Spleen (tissue), 11 donors: ENCODE measurements around the gene KLHL8. TPM values are rescaled to one million over a fixed set of nuclear protein-coding genes. Genes with fewer than 3 reads are reported as not detected.

ENCODE experiments used
- DNase-seq: peaks from one replicate; pipeline ENCODE4 v3.0.0-alpha.2; 2020
- H3K27ac ChIP-seq, 8 donors: fragments of 200-600 bp; sonication (generic) in 7 of 8; 1 replicate in 4 of 8; 2 replicates in 4 of 8; pipeline versions ENCODE4 v1.5.0 to v1.8.0; 2016 to 2021; ENCODE audit warnings: inconsistent platforms in 4 of 8, mild to moderate bottlenecking in 4 of 8, moderate library complexity in 1 of 8
- H3K27me3 ChIP-seq, 7 donors: fragments of 200-600 bp; sonication (generic) in 6 of 7; replicated peaks in 1 of 7; 1 replicate in 4 of 7; 2 replicates in 3 of 7; pipeline versions ENCODE4 v1.5.0 to v1.8.0; 2016 to 2021; ENCODE audit warnings: inconsistent platforms in 3 of 7, mild to moderate bottlenecking in 1 of 7
- H3K36me3 ChIP-seq, 6 donors: fragments of 200-600 bp; sonication (generic) in 5 of 6; 1 replicate in 4 of 6; 2 replicates in 2 of 6; pipeline versions ENCODE4 v1.5.0 to v1.8.0; 2016 to 2021; ENCODE audit warnings: inconsistent platforms in 2 of 6
- H3K4me1 ChIP-seq, 6 donors: fragments of 200-600 bp; sonication (generic) in 5 of 6; 1 replicate in 3 of 6; 2 replicates in 3 of 6; pipeline versions ENCODE4 v1.5.0 to v1.8.0; 2016 to 2021; ENCODE audit warnings: inconsistent platforms in 3 of 6
- H3K4me3 ChIP-seq, 8 donors: fragments of 200-600 bp; sonication (generic) in 7 of 8; 1 replicate in 4 of 8; 2 replicates in 4 of 8; pipeline versions ENCODE4 v1.5.0 to v1.8.0; 2016 to 2021; ENCODE audit warnings: inconsistent platforms in 4 of 8, mild to moderate bottlenecking in 4 of 8, moderate library complexity in 2 of 8
- H3K9me3 ChIP-seq, 8 donors: fragments of 200-600 bp; sonication (generic) in 7 of 8; 1 replicate in 4 of 8; 2 replicates in 4 of 8; pipeline versions ENCODE4 v1.5.0 to v1.8.0; 2016 to 2021; ENCODE audit warnings: inconsistent platforms in 4 of 8
- CTCF ChIP-seq, 11 experiments: fragments of 200-600 bp in 7 of 11; fragments of 450-650 bp in 4 of 11; sonication (generic) in 4 of 11; IDR thresholded peaks in 8 of 11; conservative IDR thresholded peaks in 3 of 11; 1 replicate in 7 of 11; 2 replicates in 4 of 11; pipeline versions ENCODE4 v1.4.0 to v1.8.0; 2016 to 2021; ENCODE audit warnings: antibody characterized with exemption in 11 of 11, inconsistent platforms in 4 of 11, mild to moderate bottlenecking in 1 of 11
- POLR2A ChIP-seq, 3 donors: fragments of 450-650 bp; IDR thresholded peaks; one replicate each; pipeline ENCODE4 v1.5.1; 2017; ENCODE audit warnings: antibody characterized with exemption in 3 of 3, mild to moderate bottlenecking in 1 of 3
- POLR2AphosphoS5 ChIP-seq, 3 donors: sonication (generic); formaldehyde crosslinking; IDR thresholded peaks; one replicate each; pipeline ENCODE4 v1.5.1; 2017; ENCODE audit warnings: antibody characterized with exemption in 3 of 3
- WGBS, 5 donors: extraction: QIAGEN DNeasy Blood & Tissue Kit in 3 of 5; methylation state at CpG; one replicate each; pipeline versions ENCODE4 v1.1.5 to v1.1.7; 2013 to 2018; 5-methylcytosine and 5-hydroxymethylcytosine counted together
- intact Hi-C: fragments of 100-400 bp; cut with DNase I; formaldehyde crosslinking; loops from one replicate; pipeline ENCODE4 v1.15.0; 2023; ENCODE audit warnings: low total_unique reads
- polyA plus RNA-seq, 3 donors: library from polyadenylated mRNA; stranded (reverse); fragments of 200-250 nt; gene quantifications; one replicate each; pipeline ENCODE4 v1.2.1, GENCODE V29; 2013
- total RNA-seq, 7 donors: library from RNA; depleted of rRNA in 3 of 7; stranded (reverse); fragments of >200 nt in 3 of 7; fragmentation: NEBNext Ultra II Directional in 4 of 7; extraction: Animal tissue kit (Norgen Biotek cat#: 25700) in 4 of 7; gene quantifications; one replicate each; pipeline versions ENCODE4 v1.1.0 to v1.2.1, GENCODE V29; 2016 to 2021
- donor health status: healthy with polysubstance abuse.
- donor health status: DM: no; HTN: no; CAD: no; lungs with moderate emphysema.
- donor health status: DM: no; HTN: no; CAD: no.
- donor health status: Bipolar disorder and iron deficiency.
- donor health status: healthy.
- donor health status: DM: no; HTN: no; CAD: no.
- donor health status: DM: yes; HTN: yes; CAD: no.

Gene KLHL8
- total and polyA plus RNA-seq, 10 donors: 2.6 to 17.6 (median 15.0) TPM

- Histone ChIP-seq H3K27ac (no peak overlapping the region), H3K27me3 (no peaks in the 10 kb centered on the region), H3K9me3 (no peaks in the 10 kb centered on the region), H3K36me3 (peaks cover 0 to 60% (median 13%) of the 10 kb centered on the region in 6 donors), H3K4me1 (no peaks in the 10 kb centered on the region), H3K4me3 (no peak overlapping the region)
- intact Hi-C loops: no loop called here
- no peak for DNase-seq
- no peak for TF ChIP-seq POLR2AphosphoS5 (IDR thresholded peaks at IDR 0.05)
- no peak for TF ChIP-seq CTCF (IDR thresholded peaks at IDR 0.05 in 8 of 11, conservative IDR thresholded peaks at IDR 0.05 in 3 of 11)
- no peak for TF ChIP-seq POLR2A (IDR thresholded peaks at IDR 0.05)
- 90 to 95% (median 93%) methylated on average over 2 of the region's 2 CpGs for WGBS, 5 donors
Measured at GRCh38 chr4:87171944-87172343, 48.5 kb downstream of the KLHL8 start.

GRCh38 chr4:87166296-87166854 is 54.0 kb downstream of the KLHL8 start:
- TF ChIP-seq POLR2AphosphoS5 (IDR thresholded peaks at IDR 0.05): no peak
- TF ChIP-seq CTCF (IDR thresholded peaks at IDR 0.05 in 8 of 11, conservative IDR thresholded peaks at IDR 0.05 in 3 of 11): no peak
- TF ChIP-seq POLR2A (IDR thresholded peaks at IDR 0.05): no peak
- WGBS, 5 donors: 81 to 92% (median 82%) methylated on average over 3 of the region's 3 CpGs
- no peak overlapping the region for H3K4me3 ChIP-seq
- no peaks in the 10 kb centered on the region for H3K27me3 ChIP-seq
- DNase-seq: no peak
- H3K36me3 ChIP-seq: peaks cover 0 to 72% (median 21%) of the 10 kb centered on the region in 6 donors
- no peak overlapping the region for H3K27ac ChIP-seq
- H3K4me1 ChIP-seq: no peaks in the 10 kb centered on the region
- intact Hi-C loops: no loop called here
- no peaks in the 10 kb centered on the region for H3K9me3 ChIP-seq

GRCh38 chr4:87165892-87166291 is 54.5 kb downstream of the KLHL8 start:
- intact Hi-C loops: no loop called here
- TF ChIP-seq POLR2AphosphoS5 (IDR thresholded peaks at IDR 0.05) (no peak), POLR2A (IDR thresholded peaks at IDR 0.05) (no peak), CTCF (IDR thresholded peaks at IDR 0.05 in 8 of 11, conservative IDR thresholded peaks at IDR 0.05 in 3 of 11) (no peak)
- Histone ChIP-seq H3K4me3 (no peak overlapping the region), H3K27me3 (no peaks in the 10 kb centered on the region), H3K36me3 (peaks cover 0 to 77% (median 21%) of the 10 kb centered on the region in 6 donors), H3K9me3 (no peaks in the 10 kb centered on the region), H3K27ac (no peak overlapping the region), H3K4me1 (no peaks in the 10 kb centered on the region)
- 95 to 100% (median 97%) methylated on average over 1 of the region's 1 CpG for WGBS, 5 donors
- DNase-seq: no peak

- Histone ChIP-seq H3K9me3 (no peaks in the 10 kb centered on the region), H3K27me3 (no peaks in the 10 kb centered on the region), H3K27ac (no peak overlapping the region), H3K36me3 (no peaks in the 10 kb centered on the region), H3K4me1 (peaks cover 0 to 3% (median 0%) of the 10 kb centered on the region in 6 donors), H3K4me3 (no peak overlapping the region)
- intact Hi-C loops: loop anchor here (5.0 kb wide), 1 partner anchor 84 kb away; no protein-coding TSS in a partner anchor
- WGBS, 5 donors: 64 to 96% (median 91%) methylated on average over 4 of the region's 4 CpGs
- no peak for TF ChIP-seq POLR2A (IDR thresholded peaks at IDR 0.05)
- TF ChIP-seq CTCF (IDR thresholded peaks at IDR 0.05 in 8 of 11, conservative IDR thresholded peaks at IDR 0.05 in 3 of 11): no peak
- no peak for TF ChIP-seq POLR2AphosphoS5 (IDR thresholded peaks at IDR 0.05)
- no peak for DNase-seq
Measured at GRCh38 chr4:87153078-87153870, 67.1 kb downstream of the KLHL8 start.
